HepG2 (cell line): ENCODE data around the gene ACAN. TPM values are rescaled to one million over a fixed set of nuclear protein-coding genes. Genes with fewer than 3 reads are reported as not detected.

ENCODE experiments used
- BRF2 ChIP-seq: sonication (generic); formaldehyde crosslinking; IDR thresholded peaks from 2 replicates; pipeline ENCODE4 v1.8.1; 2022; ENCODE audit warnings: mild to moderate bottlenecking, missing genetic modification reagents
- CHD4 ChIP-seq: fragments of 200-600 bp; sonication (generic); IDR thresholded peaks from 2 replicates; pipeline ENCODE4 v1.7.0; 2017; ENCODE audit warnings: mild to moderate bottlenecking, low read length, borderline replicate concordance
- HMG20A ChIP-seq: IDR thresholded peaks from 2 replicates; pipeline ENCODE4 v1.6.1; 2016; ENCODE audit warnings: borderline replicate concordance
- KMT2B ChIP-seq: IDR thresholded peaks from 2 replicates; pipeline ENCODE4 v1.6.1; 2016; ENCODE audit warnings: missing genetic modification reagents, missing compliant biosample characterization
- PATZ1 ChIP-seq: sonication (generic); formaldehyde crosslinking; IDR thresholded peaks from 2 replicates; pipeline ENCODE4 v1.4.0; 2020; ENCODE audit warnings: missing genetic modification reagents
- SP5 ChIP-seq: IDR thresholded peaks from 2 replicates; pipeline ENCODE4 v1.6.1; 2016; ENCODE audit warnings: low read depth, borderline replicate concordance
- ZNF609 ChIP-seq: sonication (generic); formaldehyde crosslinking; IDR thresholded peaks from 2 replicates; pipeline ENCODE4 v1.4.0; 2020; ENCODE audit warnings: mild to moderate bottlenecking, missing genetic modification reagents, borderline replicate concordance
- ZNF646 ChIP-seq: sonication (generic); formaldehyde crosslinking; IDR thresholded peaks from 2 replicates; pipeline ENCODE4 v1.9.0; 2021; ENCODE audit warnings: mild to moderate bottlenecking, missing genetic modification reagents
- ZNF687 ChIP-seq: sonication (generic); formaldehyde crosslinking; IDR thresholded peaks from 2 replicates; pipeline ENCODE4 v1.5.1; 2020; ENCODE audit warnings: mild to moderate bottlenecking, missing genetic modification reagents, moderate library complexity
- ZNF713 ChIP-seq: sonication (generic); formaldehyde crosslinking; IDR thresholded peaks from 2 replicates; pipeline ENCODE4 v1.4.0; 2020; ENCODE audit warnings: mild to moderate bottlenecking, missing genetic modification reagents
- polyA plus RNA-seq, 8 experiments: library from polyadenylated mRNA; depleted of rRNA in 3 of 8; stranded (reverse) in 7 of 8; unstranded in 1 of 8; fragments of >200 nt; fragmentation: Illumina TruSeq in 4 of 8; extraction: Trizol in 4 of 8; gene quantifications; 2 replicates each; pipeline versions ENCODE4 v1.2.1 to v1.2.3, GENCODE V29; 2011 to 2016; ENCODE audit warnings: low read depth in 4 of 8, missing spikeins in 1 of 8, mixed read lengths in 1 of 8; ENCODE audit not compliant: insufficient read depth in 1 of 8
- total RNA-seq, 5 experiments: library from RNA; depleted of rRNA; stranded (reverse); fragments of >200 nt; fragmentation: Illumina TruSeq; extraction: Trizol; gene quantifications; 2 replicates each; pipeline ENCODE4 v1.2.3, GENCODE V29; 2016; ENCODE audit warnings: low read depth in 1 of 5

Gene ACAN
- total and polyA plus RNA-seq, 2 of the 13 experiments (the other 11 are each of a cell fraction or from before 2014, with no cell fraction given): not detected

- TF ChIP-seq ZNF687 (peak; percentile 60), HMG20A (no peak), SP5 (no peak), BRF2 (CRISPR knock-in tag) (no peak), ZNF646 (CRISPR knock-in tag) (no peak), KMT2B (CRISPR knock-in tag) (no peak), ZNF609 (no peak), CHD4 (no peak), ZNF713 (no peak), PATZ1 (CRISPR knock-in tag) (peak; percentile 37)
Observed at GRCh38 chr15:88894348-88894818, 91.1 kb downstream of the ACAN start (continued).
